ENCODE data around the gene SNX33. TPM values are rescaled to one million over a fixed set of nuclear protein-coding genes. Genes with fewer than 3 reads are reported as not detected.

The SNX33 gene
- total RNA-seq, 3 donors from 2014 or later (not counting 1 experiment from before 2014, with no cell fraction given) = 2.5 to 5.6 (median 5.1) TPM

DNA sequence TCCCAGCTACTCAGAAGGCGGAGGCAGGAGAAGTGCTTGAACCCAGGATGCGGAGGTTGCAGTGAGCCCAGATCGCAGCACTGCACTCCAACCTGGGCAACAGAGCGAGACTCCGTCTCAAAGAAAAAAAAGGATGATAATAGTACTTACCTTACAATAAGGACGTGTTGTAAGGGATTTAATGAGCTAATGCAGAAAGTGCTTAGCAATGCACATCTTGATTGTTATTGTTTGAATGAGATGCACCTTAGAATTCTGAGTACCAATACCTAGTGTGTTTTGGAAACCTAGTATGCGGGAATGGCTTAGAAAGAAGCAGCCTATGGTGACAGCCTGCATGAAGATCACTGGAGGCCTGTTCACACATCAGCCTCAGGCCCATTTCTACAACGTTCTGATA lies 41.7 kb upstream of the SNX33 start:
- H3K27ac ChIP-seq (ENCODE audit: low read length) = peak overlapping the region; percentile 72
- H3K27me3 Mint-ChIP-seq (ENCODE audit: low read depth in 2 of 2) = no peaks in the 10 kb centered on the region
- no peaks in the 10 kb centered on the region for H3K27me3 ChIP-seq (ENCODE audit: control insufficient read depth, insufficient read depth, low read length)
- H3K4me3 Mint-ChIP-seq = peak overlapping the region; percentile 79
- H3K36me3 ChIP-seq (ENCODE audit: control insufficient read depth, insufficient read depth, low read length) = peaks cover 21% of the 10 kb centered on the region
- H3K27ac Mint-ChIP-seq = peak overlapping the region; percentile 86 to 90
- H3K9me3 ChIP-seq (ENCODE audit: control insufficient read depth, insufficient read depth, low read length) = no peaks in the 10 kb centered on the region
- H3K9me3 Mint-ChIP-seq = no peaks in the 10 kb centered on the region
- no peaks in the 10 kb centered on the region for H3K36me3 Mint-ChIP-seq
- H3K4me1 ChIP-seq (ENCODE audit: control insufficient read depth, insufficient read depth, low read length) = peaks cover 39% of the 10 kb centered on the region
- TF ChIP-seq, protein P1, sequence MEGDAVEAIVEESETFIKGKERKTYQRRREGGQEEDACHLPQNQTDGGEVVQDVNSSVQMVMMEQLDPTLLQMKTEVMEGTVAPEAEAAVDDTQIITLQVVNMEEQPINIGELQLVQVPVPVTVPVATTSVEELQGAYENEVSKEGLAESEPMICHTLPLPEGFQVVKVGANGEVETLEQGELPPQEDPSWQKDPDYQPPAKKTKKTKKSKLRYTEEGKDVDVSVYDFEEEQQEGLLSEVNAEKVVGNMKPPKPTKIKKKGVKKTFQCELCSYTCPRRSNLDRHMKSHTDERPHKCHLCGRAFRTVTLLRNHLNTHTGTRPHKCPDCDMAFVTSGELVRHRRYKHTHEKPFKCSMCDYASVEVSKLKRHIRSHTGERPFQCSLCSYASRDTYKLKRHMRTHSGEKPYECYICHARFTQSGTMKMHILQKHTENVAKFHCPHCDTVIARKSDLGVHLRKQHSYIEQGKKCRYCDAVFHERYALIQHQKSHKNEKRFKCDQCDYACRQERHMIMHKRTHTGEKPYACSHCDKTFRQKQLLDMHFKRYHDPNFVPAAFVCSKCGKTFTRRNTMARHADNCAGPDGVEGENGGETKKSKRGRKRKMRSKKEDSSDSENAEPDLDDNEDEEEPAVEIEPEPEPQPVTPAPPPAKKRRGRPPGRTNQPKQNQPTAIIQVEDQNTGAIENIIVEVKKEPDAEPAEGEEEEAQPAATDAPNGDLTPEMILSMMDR (IDR thresholded peaks at IDR 0.05) = no peak
- intact Hi-C loops (cut with micrococcal nuclease) = no loop called here
- ATAC-seq (no peak), DNase-seq (no peak)
- 85% methylated on average over 8 of the region's 8 CpGs for WGBS (ENCODE audit: insufficient coverage)
- H3K4me1 Mint-ChIP-seq = peaks cover 41 to 44% of the 10 kb centered on the region in 2 donors
- H3K4me3 ChIP-seq (ENCODE audit: low read length) = no peak overlapping the region

DNA sequence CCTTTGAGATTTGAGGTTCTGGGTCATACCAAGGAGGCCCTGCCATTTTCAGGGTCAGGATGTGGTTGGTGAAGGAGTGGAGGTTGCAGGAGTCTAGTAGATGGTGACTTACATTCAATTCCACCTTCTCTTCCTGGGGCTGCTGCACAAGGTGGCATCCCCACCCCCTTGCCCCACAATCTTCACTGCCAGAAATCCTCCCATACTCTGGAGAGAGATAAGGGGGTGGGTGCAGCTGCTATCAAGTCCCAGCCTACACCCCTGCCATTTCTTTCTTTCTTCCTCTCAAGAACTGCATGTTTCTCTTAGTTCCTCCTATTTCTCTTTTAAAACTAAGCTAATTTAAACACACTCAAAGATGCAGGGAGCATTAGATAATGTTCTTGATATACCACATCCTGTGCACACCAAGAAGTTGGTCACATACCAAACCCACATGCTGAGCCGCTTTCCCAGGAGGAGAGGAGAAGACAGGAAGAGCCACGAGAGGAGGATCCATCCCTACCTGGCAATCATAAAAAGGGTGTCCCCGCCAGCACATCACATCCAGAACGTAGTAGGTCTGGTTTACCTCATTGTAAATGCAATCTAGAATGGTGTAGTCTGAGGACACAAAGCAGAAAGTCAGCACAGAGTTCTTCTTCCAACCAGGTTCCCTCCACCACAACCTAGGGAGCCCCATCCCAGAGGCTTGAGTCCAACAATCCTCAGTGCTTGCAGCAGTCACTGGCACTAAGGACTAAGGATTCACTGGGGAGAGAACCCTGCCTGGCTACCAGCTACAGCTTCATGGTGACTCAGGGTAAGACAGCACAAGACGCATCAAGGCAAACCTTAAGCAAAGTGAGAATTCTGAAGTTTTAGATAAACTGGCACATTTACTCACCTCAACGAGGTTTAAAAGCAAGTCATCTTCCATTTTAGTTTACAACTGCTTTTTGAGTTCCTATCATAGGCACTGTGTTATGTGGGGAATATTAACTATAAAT lies 40.7 kb upstream of the SNX33 start:
- no peaks in the 10 kb centered on the region for H3K9me3 ChIP-seq (ENCODE audit: control insufficient read depth, insufficient read depth, low read length)
- H3K36me3 Mint-ChIP-seq = peaks cover under 1% of the 10 kb centered on the region
- WGBS (ENCODE audit: insufficient coverage) = 12% methylated on average over 5 of the region's 6 CpGs
- peak overlapping the region; percentile 79 for H3K4me3 Mint-ChIP-seq
- H3K4me3 ChIP-seq (ENCODE audit: low read length) = no peak overlapping the region
- peak overlapping the region; percentile 86 to 90 for H3K27ac Mint-ChIP-seq
- peaks cover 20% of the 10 kb centered on the region for H3K36me3 ChIP-seq (ENCODE audit: control insufficient read depth, insufficient read depth, low read length)
- H3K27me3 ChIP-seq (ENCODE audit: control insufficient read depth, insufficient read depth, low read length) = no peaks in the 10 kb centered on the region
- TF ChIP-seq, protein P1 (IDR thresholded peaks at IDR 0.05) = no peak
- H3K9me3 Mint-ChIP-seq = no peaks in the 10 kb centered on the region
- H3K27ac ChIP-seq (ENCODE audit: low read length) = peak overlapping the region; percentile 72
- H3K4me1 Mint-ChIP-seq = peaks cover 41 to 44% of the 10 kb centered on the region in 2 donors
- ATAC-seq = peak; percentile 68 to 74 (median 69)
- intact Hi-C loops (cut with micrococcal nuclease) = no loop called here
- DNase-seq = peak in 1 of 2 donors; percentile 54
- H3K27me3 Mint-ChIP-seq (ENCODE audit: low read depth in 2 of 2) = no peaks in the 10 kb centered on the region
- H3K4me1 ChIP-seq (ENCODE audit: control insufficient read depth, insufficient read depth, low read length) = peaks cover 39% of the 10 kb centered on the region

DNA sequence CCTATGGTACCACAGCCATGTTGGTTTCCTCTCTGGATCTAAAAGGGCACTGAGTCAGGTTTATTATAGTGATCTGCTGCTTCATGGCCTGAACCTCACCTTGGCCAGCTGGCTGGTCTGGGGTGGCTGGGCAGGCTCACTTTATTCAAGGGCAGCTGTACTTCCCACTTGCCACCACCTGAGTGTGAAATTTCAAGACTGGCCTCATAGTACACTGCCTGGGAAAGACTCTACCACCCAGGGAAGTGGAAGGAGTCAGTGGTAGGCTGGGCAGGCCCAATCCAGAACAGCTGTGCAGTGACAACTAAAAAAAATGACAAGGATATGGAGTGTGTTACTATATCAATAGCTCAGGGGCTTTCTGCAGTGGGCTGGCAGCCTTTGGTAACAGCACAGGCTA lies 30.9 kb upstream of the SNX33 start:
- Mint-ChIP-seq H3K27me3 (ENCODE audit: low read depth in 2 of 2) (no peaks in the 10 kb centered on the region), H3K4me3 (no peak overlapping the region), H3K36me3 (peaks cover 10% of the 10 kb centered on the region), H3K9me3 (no peaks in the 10 kb centered on the region), H3K4me1 (peaks cover 16 to 18% of the 10 kb centered on the region in 2 donors), H3K27ac (no peak overlapping the region)
- Histone ChIP-seq H3K4me3 (ENCODE audit: low read length) (no peak overlapping the region), H3K27ac (ENCODE audit: low read length) (no peak overlapping the region), H3K27me3 (ENCODE audit: control insufficient read depth, insufficient read depth, low read length) (no peaks in the 10 kb centered on the region), H3K36me3 (ENCODE audit: control insufficient read depth, insufficient read depth, low read length) (peaks cover 52% of the 10 kb centered on the region), H3K4me1 (ENCODE audit: control insufficient read depth, insufficient read depth, low read length) (peaks cover 10% of the 10 kb centered on the region), H3K9me3 (ENCODE audit: control insufficient read depth, insufficient read depth, low read length) (no peaks in the 10 kb centered on the region)
- no peak for DNase-seq
- TF ChIP-seq, protein P1 (IDR thresholded peaks at IDR 0.05) = no peak
- intact Hi-C loops (cut with micrococcal nuclease) = no loop called here
- ATAC-seq = no peak

Measured in natural killer cell (primary cell).